H1 (cell line): ENCODE data around the gene CMC4. TPM values are rescaled to one million over a fixed set of nuclear protein-coding genes. Genes with fewer than 3 reads are reported as not detected.

Experiments used
- CTCF ChIA-PET: fragments of 300-600 bp; sonication (Branson Sonifier 250); formaldehyde crosslinking; loops from one replicate; lab custom pipeline; 2021; ENCODE audit not compliant: partially characterized antibody; lab: Charles Lee
- POLR2A ChIA-PET: fragments of 300-600 bp; sonication (Branson Sonifier 250); formaldehyde crosslinking; loops from one replicate; lab custom pipeline; 2021; ENCODE audit warnings: inconsistent platforms; ENCODE audit not compliant: partially characterized antibody; lab: Charles Lee
- DNase-seq, 2 experiments: peaks; one replicate each; pipeline versions ENCODE4 v3.0.0 to v3.0.0-alpha.2; 2010 to 2022; ENCODE audit warnings: low spot score in 2 of 2, low read depth in 1 of 2, mixed read lengths in 1 of 2
- FAIRE-seq: peaks from 2 replicates; lab custom pipeline; 2011; peaks lifted over from hg19 to GRCh38; lab: Jason Lieb, UNC
- H2AFZ ChIP-seq: 2 replicates; pipeline ENCODE4 v1.8.1; 2012; ENCODE audit warnings: low read length, inconsistent platforms
- H2AK5ac ChIP-seq: 2 replicates; pipeline ENCODE4 v1.6.1; 2013; ENCODE audit warnings: low read depth, low read length
- H2BK120ac ChIP-seq: replicated peaks from 2 replicates; pipeline ENCODE3; 2013; ENCODE audit warnings: low read depth, low read length, inconsistent platforms
- H2BK12ac ChIP-seq: 2 replicates; pipeline ENCODE4 v1.6.1; 2013; ENCODE audit warnings: low read depth, low read length
- H2BK15ac ChIP-seq: 2 replicates; pipeline ENCODE4 v1.6.1; 2013; ENCODE audit warnings: low read length
- H2BK20ac ChIP-seq: 2 replicates; pipeline ENCODE4 v1.6.1; 2013; ENCODE audit warnings: low read length
- H2BK5ac ChIP-seq: 2 replicates; pipeline ENCODE4 v1.6.1; 2013; ENCODE audit warnings: low read depth, low read length
- H3K14ac ChIP-seq: 2 replicates; pipeline ENCODE4 v1.6.1; 2013; ENCODE audit warnings: inconsistent platforms; ENCODE audit not compliant: insufficient read length
- H3K18ac ChIP-seq: 2 replicates; pipeline ENCODE4 v1.6.1; 2013; ENCODE audit warnings: low read length; ENCODE audit errors: extremely low read depth
- H3K23ac ChIP-seq: 2 replicates; pipeline ENCODE4 v1.6.1; 2013; ENCODE audit warnings: inconsistent platforms; ENCODE audit not compliant: insufficient read length
- H3K23me2 ChIP-seq: 2 replicates; pipeline ENCODE4 v1.6.1; 2013; ENCODE audit warnings: low read depth, low read length
- H3K27ac ChIP-seq: 2 replicates; pipeline ENCODE4 v1.6.1; 2011; ENCODE audit warnings: low read depth, low read length, inconsistent platforms
- H3K27me3 ChIP-seq, 4 experiments: replicated peaks in 1 of 4; 1 replicate in 1 of 4; 2 replicates in 3 of 4; pipeline versions ENCODE4 v1.6.1 to v1.8.1; 2011 to 2013; ENCODE audit warnings: low read length in 3 of 4, mild to moderate bottlenecking in 3 of 4, inconsistent platforms in 2 of 4, mixed read lengths in 2 of 4, moderate library complexity in 1 of 4; ENCODE audit not compliant: control insufficient read depth in 3 of 4, insufficient read depth in 3 of 4; ENCODE audit errors: extremely low read depth in 1 of 4
- H3K36me3 ChIP-seq, 4 experiments: 2 replicates each; pipeline versions ENCODE4 v1.6.1 to v1.8.1; 2011 to 2013; ENCODE audit warnings: mild to moderate bottlenecking in 4 of 4, low read length in 3 of 4, moderate library complexity in 2 of 4, control low read depth in 1 of 4, inconsistent platforms in 1 of 4; ENCODE audit not compliant: insufficient read depth in 4 of 4, control insufficient read depth in 2 of 4
- H3K4ac ChIP-seq: replicated peaks from 2 replicates; pipeline ENCODE3; 2013; ENCODE audit warnings: low read length, low read depth, mixed read lengths, inconsistent platforms; ENCODE audit not compliant: insufficient read length
- H3K4me1 ChIP-seq, 4 experiments: replicated peaks in 1 of 4; 1 replicate in 1 of 4; 2 replicates in 3 of 4; pipeline versions ENCODE4 v1.6.1 to v1.8.1; 2011 to 2013; ENCODE audit warnings: low read length in 3 of 4, inconsistent platforms in 2 of 4, mixed read lengths in 1 of 4; ENCODE audit not compliant: insufficient read depth in 4 of 4, control insufficient read depth in 3 of 4
- H3K4me2 ChIP-seq, 2 experiments: 2 replicates each; pipeline versions ENCODE4 v1.6.1 to v1.8.1; 2011 to 2013; ENCODE audit warnings: low read depth in 2 of 2, low read length in 2 of 2, control low read depth in 1 of 2, inconsistent platforms in 1 of 2, mild to moderate bottlenecking in 1 of 2; ENCODE audit not compliant: insufficient read depth in 1 of 2
- H3K4me3 ChIP-seq, 4 experiments: fragments of 200-600, 300-600 bp in 1 of 4; sonication (generic), shearing (Covaris generic), sonication (Bioruptor Twin) in 1 of 4; 2 replicates each; pipeline versions ENCODE4 v1.5.1 to v1.8.1; 2011 to 2016; ENCODE audit warnings: low read length in 4 of 4, low read depth in 3 of 4, control low read depth in 2 of 4, inconsistent platforms in 2 of 4, mild to moderate bottlenecking in 2 of 4, mixed read lengths in 1 of 4, moderate library complexity in 1 of 4; ENCODE audit not compliant: insufficient read depth in 2 of 4; ENCODE audit errors: extremely low read depth in 1 of 4
- H3K56ac ChIP-seq: replicated peaks from 2 replicates; pipeline ENCODE3; 2013; ENCODE audit warnings: low read depth, mild to moderate bottlenecking, mixed read lengths, low read length, inconsistent platforms; ENCODE audit not compliant: insufficient read length
- H3K79me1 ChIP-seq: 2 replicates; pipeline ENCODE4 v1.6.1; 2013; ENCODE audit warnings: low read depth, low read length, control low read depth
- H3K79me2 ChIP-seq, 2 experiments: 2 replicates each; pipeline versions ENCODE4 v1.6.1 to v1.8.1; 2012 to 2013; ENCODE audit warnings: low read length in 2 of 2, mild to moderate bottlenecking in 2 of 2, inconsistent platforms in 1 of 2; ENCODE audit not compliant: insufficient read depth in 2 of 2, control insufficient read depth in 1 of 2
- H3K9ac ChIP-seq, 4 experiments: replicated peaks in 1 of 4; 1 replicate in 1 of 4; 2 replicates in 3 of 4; pipeline versions ENCODE4 v1.6.1 to v1.8.1; 2011 to 2013; ENCODE audit warnings: low read depth in 3 of 4, low read length in 3 of 4, control low read depth in 2 of 4, mild to moderate bottlenecking in 2 of 4, moderate library complexity in 2 of 4, inconsistent platforms in 1 of 4; ENCODE audit errors: extremely low read depth in 1 of 4
- H3K9me3 ChIP-seq, 2 experiments: 2 replicates each; pipeline versions ENCODE4 v1.6.1 to v1.8.1; 2012 to 2013; ENCODE audit warnings: mild to moderate bottlenecking in 2 of 2, moderate library complexity in 2 of 2, control low read depth in 1 of 2, inconsistent platforms in 1 of 2, low read depth in 1 of 2, low read length in 1 of 2, mixed read lengths in 1 of 2; ENCODE audit not compliant: insufficient read depth in 2 of 2
- H4K20me1 ChIP-seq, 2 experiments: replicated peaks in 1 of 2; 2 replicates each; pipeline versions ENCODE3 to v1.8.1; 2011 to 2013; ENCODE audit warnings: inconsistent platforms in 2 of 2, low read length in 2 of 2, mild to moderate bottlenecking in 1 of 2; ENCODE audit not compliant: insufficient read depth in 2 of 2, control insufficient read depth in 1 of 2
- H4K5ac ChIP-seq: 2 replicates; pipeline ENCODE4 v1.6.1; 2013; ENCODE audit warnings: low read length, low read depth, mixed read lengths, inconsistent platforms; ENCODE audit not compliant: insufficient read length
- H4K8ac ChIP-seq: 2 replicates; pipeline ENCODE4 v1.8.0; 2013; ENCODE audit warnings: mild to moderate bottlenecking, moderate library complexity, low read length, inconsistent platforms; ENCODE audit not compliant: insufficient read depth; ENCODE audit errors: extremely low read depth
- H4K91ac ChIP-seq: replicated peaks from 2 replicates; pipeline ENCODE3; 2013; ENCODE audit warnings: low read length, mixed read lengths, inconsistent platforms; ENCODE audit not compliant: insufficient read length
- ASH2L ChIP-seq: fragments of 200-600, 300-600 bp; sonication (generic); IDR thresholded peaks from one replicate; pipeline ENCODE4 v1.7.1; 2017; ENCODE audit warnings: low read length
- BRCA1 ChIP-seq: IDR thresholded peaks from 2 replicates; pipeline ENCODE4 v1.6.1; 2012; ENCODE audit warnings: low read depth, low read length, improper control_type of control experiment
- CEBPB ChIP-seq: IDR thresholded peaks from 2 replicates; pipeline ENCODE4 v1.6.1; 2012; ENCODE audit warnings: low read depth, low read length
- CHD2 ChIP-seq: IDR thresholded peaks from 2 replicates; pipeline ENCODE4 v1.6.1; 2012; ENCODE audit warnings: low read length, improper control_type of control experiment
- CTBP2 ChIP-seq: IDR thresholded peaks from 2 replicates; pipeline ENCODE4 v1.7.0; 2011; ENCODE audit warnings: borderline replicate concordance, mild to moderate bottlenecking, moderate library complexity, mixed read lengths, low read length; ENCODE audit not compliant: insufficient read depth, insufficient read length
- GABPA ChIP-seq: IDR thresholded peaks from 2 replicates; pipeline ENCODE4 v1.6.1; 2011; ENCODE audit warnings: mild to moderate bottlenecking, low read length, moderate library complexity, borderline replicate concordance; ENCODE audit not compliant: insufficient read depth
- JUN ChIP-seq: IDR thresholded peaks from 2 replicates; pipeline ENCODE4 v1.6.1; 2011; ENCODE audit warnings: low read depth, mild to moderate bottlenecking, improper control_type of control experiment, low read length
- POU5F1 ChIP-seq: IDR thresholded peaks from 2 replicates; pipeline ENCODE4 v1.6.1; 2011; ENCODE audit warnings: low read depth, mild to moderate bottlenecking, low read length, moderate library complexity
- RBBP5 ChIP-seq: IDR thresholded peaks from 2 replicates; pipeline ENCODE4 v1.7.1; 2012; ENCODE audit warnings: low read depth, mild to moderate bottlenecking, inconsistent platforms, low read length, moderate library complexity, borderline replicate concordance
- SIN3A ChIP-seq, 2 experiments: IDR thresholded peaks in 1 of 2; conservative IDR thresholded peaks in 1 of 2; 2 replicates each; pipeline ENCODE4 v1.6.1; 2011 to 2012; ENCODE audit warnings: low read length in 2 of 2, improper control_type of control experiment in 1 of 2, low read depth in 1 of 2, mild to moderate bottlenecking in 1 of 2
- SP2 ChIP-seq: IDR thresholded peaks from 2 replicates; pipeline ENCODE4 v1.6.1; 2012; ENCODE audit warnings: mild to moderate bottlenecking, low read length, inconsistent platforms
- TCF12 ChIP-seq: IDR thresholded peaks from 2 replicates; pipeline ENCODE4 v1.6.1; 2011; ENCODE audit warnings: low read depth, mild to moderate bottlenecking, low read length
- YY1 ChIP-seq: IDR thresholded peaks from 2 replicates; pipeline ENCODE4 v1.6.1; 2011; ENCODE audit warnings: low read depth, mild to moderate bottlenecking, low read length
- ZNF274 ChIP-seq: IDR thresholded peaks from 2 replicates; pipeline ENCODE4 v1.7.0; 2012; ENCODE audit warnings: low read length, borderline replicate concordance; ENCODE audit errors: extremely low read depth
- WGBS, 2 experiments: shearing (Covaris generic) in 1 of 2; methylation state at CpG; one replicate each; pipeline versions ENCODE4 v1.1.6 to v1.1.7; 2013 to 2015; ENCODE audit warnings: low lambda C conversion rate in 2 of 2, mixed read lengths in 2 of 2, inconsistent platforms in 1 of 2, low coverage in 1 of 2, missing lambda C conversion rate in 1 of 2; ENCODE audit not compliant: insufficient replicate concordance in 2 of 2, insufficient coverage in 1 of 2, insufficient read length in 1 of 2; ENCODE audit errors: extremely low coverage in 1 of 2, missing lambda C conversion rate in 1 of 2; 5-methylcytosine and 5-hydroxymethylcytosine counted together
- polyA plus RNA-seq, 7 experiments: library from polyadenylated mRNA; depleted of rRNA in 3 of 7; stranded (reverse) in 5 of 7; unstranded in 2 of 7; fragments of >200 nt in 5 of 7; fragments of 200-250 nt in 2 of 7; gene quantifications; 1 replicate in 5 of 7; 2 replicates in 1 of 7; 4 replicates in 1 of 7; pipeline versions ENCODE4 v1.2.1 to v1.2.3, GENCODE V29; 2011 to 2013; ENCODE audit warnings: missing spikeins in 2 of 7, mixed read lengths in 2 of 7
- total RNA-seq: library from RNA; stranded (reverse); fragmentation: NEBNext Ultra II Directional; extraction: Animal tissue kit (Norgen Biotek cat#: 25700); gene quantifications from 2 replicates; pipeline ENCODE4 v1.2.1, GENCODE V29; 2021
- TF ChIP-seq, protein P1 (sequence below): IDR thresholded peaks from 2 replicates; pipeline ENCODE4 v1.6.1; 2011; ENCODE audit warnings: low read depth, mild to moderate bottlenecking, low read length; ENCODE audit not compliant: insufficient read depth

Gene CMC4
- total and polyA plus RNA-seq, 2 of the 8 experiments (the other 6 are each of a cell fraction or from before 2014, with no cell fraction given): 6.0 to 8.8 TPM

DNA sequence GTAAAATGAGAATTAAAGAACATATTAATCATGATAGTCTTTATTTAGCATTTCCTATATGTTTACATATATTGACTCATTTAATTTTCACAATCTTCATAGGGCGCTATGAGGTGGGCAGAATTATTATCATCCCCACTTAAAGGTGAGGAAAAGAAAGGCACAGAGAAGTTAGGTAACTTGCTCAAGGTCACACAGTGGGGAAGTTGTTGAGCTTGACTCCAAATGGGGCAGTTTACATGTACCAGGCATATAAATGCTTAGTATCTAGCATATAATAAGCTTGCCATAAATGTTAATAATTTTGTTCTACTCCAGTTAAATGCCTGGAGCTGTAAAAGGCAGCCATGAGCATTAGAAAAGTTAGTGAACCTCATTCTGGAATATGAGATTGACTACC, 1.5 kb downstream of the CMC4 start:
- no peak overlapping the region for H3K9ac ChIP-seq
- peak overlapping the region; percentile 84 to 91; a peak in 3 of 4 replicates for H3K4me2 ChIP-seq
- H3K79me2 ChIP-seq: peaks cover 0 to 20% of the 10 kb centered on the region in 2 experiments; a peak in 2 of 4 replicates
- no peak overlapping the region for H2BK5ac ChIP-seq
- no peak overlapping the region for H2AK5ac ChIP-seq
- peak overlapping the region in 2 of 4 experiments; percentile 67 to 95; a peak in 4 of 8 replicates for H3K4me3 ChIP-seq
- H3K27me3 ChIP-seq: no peaks in the 10 kb centered on the region
- H2BK15ac ChIP-seq: no peak overlapping the region
- no peak overlapping the region for H2AFZ ChIP-seq
- no peak overlapping the region for H4K5ac ChIP-seq
- H3K23me2 ChIP-seq: 0 out of 2 replicates have a peak, but pooled peaks cover 2% of the 10 kb centered on the region
- no peak overlapping the region for H3K27ac ChIP-seq
- H4K20me1 ChIP-seq: no peaks in the 10 kb centered on the region
- H2BK12ac ChIP-seq: no peak overlapping the region
- no peaks in the 10 kb centered on the region for H3K4me1 ChIP-seq
- H4K91ac ChIP-seq: no peak overlapping the region
- H3K36me3 ChIP-seq: peaks cover 0 to 5% (median 1%) of the 10 kb centered on the region in 4 experiments; a peak in 3 of 8 replicates
- no peaks in the 10 kb centered on the region for H3K79me1 ChIP-seq
- H3K14ac ChIP-seq: no peak overlapping the region
- no peak overlapping the region for H2BK20ac ChIP-seq
- ChIA-PET POLR2A (no interaction called here), CTCF (no interaction called here)
- no peak overlapping the region for H3K18ac ChIP-seq
- H3K23ac ChIP-seq: no peak overlapping the region
- 77% methylated on average over 1 of the region's 1 CpG; no CpG with 5 or more reads in 1 of the 2 experiments for WGBS, 2 experiments
- no peaks in the 10 kb centered on the region for H3K9me3 ChIP-seq
- DNase-seq (no peak), FAIRE-seq (no peak)
- H3K56ac ChIP-seq: no peak overlapping the region
- no peak overlapping the region for H3K4ac ChIP-seq
- H2BK120ac ChIP-seq: no peak overlapping the region
- no peak overlapping the region for H4K8ac ChIP-seq
- TF ChIP-seq GABPA (no peak), CEBPB (no peak), POU5F1 (no peak), SIN3A (conservative IDR thresholded peaks at IDR 0.05 in 1 of 2, IDR thresholded peaks at IDR 0.05 in 1 of 2; ENCODE audit: low read depth in 1 of 2, low read length in 2 of 2) (no peak), ZNF274 (no peak), TCF12 (no peak), YY1 (no peak), CTBP2 (no peak), RBBP5 (no peak), ASH2L (no peak), CHD2 (no peak), SP2 (no peak), JUN (no peak), BRCA1 (no peak)
- TF ChIP-seq, protein P1, sequence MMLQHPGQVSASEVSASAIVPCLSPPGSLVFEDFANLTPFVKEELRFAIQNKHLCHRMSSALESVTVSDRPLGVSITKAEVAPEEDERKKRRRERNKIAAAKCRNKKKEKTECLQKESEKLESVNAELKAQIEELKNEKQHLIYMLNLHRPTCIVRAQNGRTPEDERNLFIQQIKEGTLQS: no peak
